ENCODE data around the gene SARDH.
A peak's percentile ranks its signal among the peaks of the same experiment; 100 is the strongest.

The SARDH gene

DNA sequence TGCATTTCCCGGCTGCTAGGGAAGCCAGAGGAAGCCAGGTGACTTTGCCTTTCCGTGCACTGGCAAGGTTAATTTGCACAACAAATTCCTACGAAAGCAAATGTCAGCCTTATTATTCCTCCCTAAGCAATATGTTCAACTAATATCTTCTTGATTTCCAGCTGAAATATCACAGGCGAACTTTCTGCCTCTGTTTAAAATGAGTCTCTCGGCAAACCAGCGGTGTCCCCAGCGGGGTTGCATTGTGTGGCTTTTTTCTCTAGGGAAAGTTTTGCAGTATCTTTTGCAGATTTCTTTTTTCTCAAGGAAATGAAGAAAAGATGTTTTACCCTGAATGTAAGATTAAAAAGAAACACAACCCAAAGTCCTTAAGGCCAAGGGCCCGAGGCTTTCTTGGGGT lies 100.1 kb downstream of the SARDH start:
- H3K4me1 ChIP-seq (ENCODE audit: control insufficient read depth, insufficient read depth, low read length, poor library complexity, severe bottlenecking): peaks cover 20% of the 10 kb centered on the region
- 70 to 72% methylated on average over 6 to 8 of the region's 8 CpGs for WGBS, 2 experiments (ENCODE audit: insufficient coverage in 2 of 2)
- H3K4me3 ChIP-seq (ENCODE audit: extremely low read depth, insufficient read depth, low read length, poor library complexity, severe bottlenecking): no peak overlapping the region
- H3K27ac ChIP-seq (ENCODE audit: low read depth, low read length, severe bottlenecking): no peak overlapping the region
- no peaks in the 10 kb centered on the region for H3K9me3 ChIP-seq (ENCODE audit: control insufficient read depth, low read length)
- H3K36me3 ChIP-seq (ENCODE audit: control insufficient read depth, insufficient read depth, low read length): no peaks in the 10 kb centered on the region

- Histone ChIP-seq H3K9me3 (ENCODE audit: control insufficient read depth, low read length) (no peaks in the 10 kb centered on the region), H3K36me3 (ENCODE audit: control insufficient read depth, insufficient read depth, low read length) (no peaks in the 10 kb centered on the region)
- 80 to 83% methylated on average over 9 to 11 of the region's 12 CpGs for WGBS, 2 experiments (ENCODE audit: insufficient coverage in 2 of 2)
Observed at GRCh38 chr9:133637451-133638055, 100.6 kb downstream of the SARDH start.

DNA sequence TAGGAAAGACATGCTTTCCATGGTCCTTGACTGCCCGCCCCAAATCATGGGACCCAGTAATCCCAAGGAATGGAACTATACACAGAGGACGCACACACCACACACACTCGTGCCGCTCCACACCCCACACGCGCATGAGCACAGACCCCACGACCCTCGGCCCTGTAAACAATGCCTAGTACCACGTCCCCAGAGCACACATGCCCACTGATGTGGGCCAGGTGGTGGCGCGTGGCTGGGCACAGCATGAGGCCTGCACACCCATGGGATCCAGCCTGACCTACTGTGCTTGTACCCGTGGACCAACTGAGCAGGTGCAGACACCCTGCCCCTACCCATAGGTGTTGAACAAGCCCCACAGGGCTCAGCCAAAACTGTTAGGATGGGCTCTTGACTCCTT lies 101.2 kb downstream of the SARDH start:
- peaks cover 29% of the 10 kb centered on the region for H3K4me1 ChIP-seq (ENCODE audit: control insufficient read depth, insufficient read depth, low read length, poor library complexity, severe bottlenecking)
- WGBS, 2 experiments (ENCODE audit: insufficient coverage in 2 of 2): 95 to 96% methylated on average over 11 of the region's 12 CpGs
- H3K36me3 ChIP-seq (ENCODE audit: control insufficient read depth, insufficient read depth, low read length): no peaks in the 10 kb centered on the region
- no peaks in the 10 kb centered on the region for H3K9me3 ChIP-seq (ENCODE audit: control insufficient read depth, low read length)
- no peak overlapping the region for H3K27ac ChIP-seq (ENCODE audit: low read depth, low read length, severe bottlenecking)
- H3K4me3 ChIP-seq (ENCODE audit: extremely low read depth, insufficient read depth, low read length, poor library complexity, severe bottlenecking): no peak overlapping the region

More at GRCh38 chr9:133637451-133638055, 100.6 kb downstream of the SARDH start:
- Histone ChIP-seq H3K4me3 (ENCODE audit: extremely low read depth, insufficient read depth, low read length, poor library complexity, severe bottlenecking) (no peak overlapping the region), H3K4me1 (ENCODE audit: control insufficient read depth, insufficient read depth, low read length, poor library complexity, severe bottlenecking) (peaks cover 23% of the 10 kb centered on the region), H3K27ac (ENCODE audit: low read depth, low read length, severe bottlenecking) (no peak overlapping the region)

DNA sequence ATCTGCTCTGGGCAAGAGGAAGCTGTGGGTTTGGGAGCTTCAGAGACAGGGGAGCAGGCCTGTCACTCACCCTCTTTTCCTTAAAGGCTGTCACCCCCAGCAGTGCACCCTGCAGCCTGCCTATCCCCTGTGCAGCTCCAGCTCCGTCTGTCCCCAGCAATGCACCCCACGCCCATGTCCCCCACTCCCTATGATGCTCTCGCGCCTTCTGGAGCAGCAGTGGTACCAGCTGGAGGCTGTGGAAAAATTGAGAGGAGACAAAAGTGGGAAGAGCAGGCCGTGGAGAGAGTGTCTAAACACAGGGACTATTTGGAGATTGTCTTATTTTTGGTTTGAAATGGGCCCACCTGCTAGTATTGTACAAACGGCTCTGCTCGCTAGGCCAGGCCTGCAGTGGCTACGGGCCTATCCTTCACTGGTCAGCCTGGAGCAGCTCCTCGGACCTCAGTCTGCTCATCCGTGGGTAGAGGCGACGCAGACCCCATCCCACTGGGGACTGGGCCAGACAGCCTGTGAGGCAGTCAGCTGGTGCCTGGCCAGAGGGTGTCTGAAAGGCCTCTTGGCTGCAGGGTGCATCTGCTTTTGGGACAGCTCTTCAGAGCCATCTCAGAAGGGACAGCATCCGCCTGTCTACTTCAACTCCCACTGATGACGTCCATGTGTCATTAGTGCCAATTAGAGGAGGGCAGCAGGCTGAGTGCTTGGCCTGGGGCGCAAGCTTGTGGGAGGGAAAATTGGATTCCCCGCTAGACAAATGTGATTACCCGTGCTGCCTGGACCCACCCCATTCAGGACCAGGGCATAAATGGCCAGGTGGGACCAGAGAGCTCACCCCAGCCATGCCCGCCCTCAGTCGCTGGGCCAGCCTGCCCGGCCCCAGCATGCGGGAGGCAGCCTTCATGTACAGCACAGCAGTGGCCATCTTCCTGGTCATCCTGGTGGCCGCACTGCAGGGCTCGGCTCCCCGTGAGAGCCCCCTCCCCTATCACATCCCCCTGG lies 102.3 kb downstream of the SARDH start, which contains the start of gene DBH:
Gene DBH, plus strand, starts transcription at position 831 of the 999 bp plus-strand sequence. Its CDS starts 9 bp downstream, at position 840.
- Histone ChIP-seq H3K4me1 (ENCODE audit: control insufficient read depth, insufficient read depth, low read length, poor library complexity, severe bottlenecking) (peaks cover 29% of the 10 kb centered on the region), H3K4me3 (ENCODE audit: extremely low read depth, insufficient read depth, low read length, poor library complexity, severe bottlenecking) (no peak within 1 kb of the TSS), H3K9me3 (ENCODE audit: control insufficient read depth, low read length) (no peaks in the 10 kb centered on the region), H3K36me3 (ENCODE audit: control insufficient read depth, insufficient read depth, low read length) (no peaks in the 10 kb centered on the region), H3K27ac (ENCODE audit: low read depth, low read length, severe bottlenecking) (no peak within 1 kb of the TSS)
- 89 to 93% methylated on average over 17 to 22 of the region's 24 CpGs for WGBS, 2 experiments (ENCODE audit: insufficient coverage in 2 of 2)

- WGBS, 2 experiments (ENCODE audit: insufficient coverage in 2 of 2): 77 to 92% methylated on average over 6 of the region's 6 CpGs
- no peak overlapping the region for H3K27ac ChIP-seq (ENCODE audit: low read depth, low read length, severe bottlenecking)
Observed at GRCh38 chr9:133635098-133635497, 103.1 kb downstream of the SARDH start.

DNA sequence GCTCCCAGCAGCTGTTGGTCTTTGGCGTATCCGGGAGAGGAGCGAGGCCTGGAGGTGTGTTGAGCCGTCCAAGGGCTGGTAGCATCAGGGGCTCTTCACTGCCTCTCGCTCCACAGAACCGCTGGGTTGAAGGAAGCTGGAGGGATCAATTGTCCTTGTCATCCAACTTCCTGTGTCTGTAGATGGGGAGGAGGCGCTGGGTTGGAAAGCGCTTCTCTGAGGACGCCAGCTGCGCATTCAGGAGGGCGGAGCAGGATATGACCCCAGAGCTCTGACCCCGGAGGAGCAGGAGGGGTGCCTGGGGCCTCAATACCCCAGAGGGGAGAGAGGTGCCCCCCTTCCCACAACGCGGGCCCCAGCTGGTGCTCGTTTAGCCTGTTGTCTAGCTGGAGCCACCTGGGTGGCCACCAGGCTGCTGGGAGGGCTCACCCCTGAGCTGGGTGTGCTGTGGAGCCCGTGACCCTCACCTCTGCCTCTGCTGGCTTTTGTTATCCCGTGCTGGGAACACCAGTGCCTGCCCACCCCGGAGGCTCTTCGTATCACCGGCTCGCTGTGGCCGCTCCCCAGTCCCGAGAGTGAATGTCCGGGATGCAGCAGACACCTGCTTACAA lies 104.0 kb downstream of the SARDH start:
- Histone ChIP-seq H3K36me3 (ENCODE audit: control insufficient read depth, insufficient read depth, low read length) (no peaks in the 10 kb centered on the region), H3K4me1 (ENCODE audit: control insufficient read depth, insufficient read depth, low read length, poor library complexity, severe bottlenecking) (peaks cover 29% of the 10 kb centered on the region), H3K9me3 (ENCODE audit: control insufficient read depth, low read length) (no peaks in the 10 kb centered on the region), H3K27ac (ENCODE audit: low read depth, low read length, severe bottlenecking) (no peak overlapping the region), H3K4me3 (ENCODE audit: extremely low read depth, insufficient read depth, low read length, poor library complexity, severe bottlenecking) (no peak overlapping the region)
- WGBS, 2 experiments (ENCODE audit: insufficient coverage in 2 of 2): 76 to 79% methylated on average over 19 to 23 of the region's 24 CpGs

More at GRCh38 chr9:133635098-133635497, 103.1 kb downstream of the SARDH start:
- no peak overlapping the region for H3K4me3 ChIP-seq (ENCODE audit: extremely low read depth, insufficient read depth, low read length, poor library complexity, severe bottlenecking)
- peaks cover 29% of the 10 kb centered on the region for H3K4me1 ChIP-seq (ENCODE audit: control insufficient read depth, insufficient read depth, low read length, poor library complexity, severe bottlenecking)
- H3K9me3 ChIP-seq (ENCODE audit: control insufficient read depth, low read length): no peaks in the 10 kb centered on the region
- H3K36me3 ChIP-seq (ENCODE audit: control insufficient read depth, insufficient read depth, low read length): no peaks in the 10 kb centered on the region

- H3K9me3 ChIP-seq (ENCODE audit: control insufficient read depth, low read length): no peaks in the 10 kb centered on the region
- no peaks in the 10 kb centered on the region for H3K36me3 ChIP-seq (ENCODE audit: control insufficient read depth, insufficient read depth, low read length)
- WGBS, 2 experiments (ENCODE audit: insufficient coverage in 2 of 2): 89 to 96% methylated on average over 4 to 8 of the region's 8 CpGs
- peaks cover 29% of the 10 kb centered on the region for H3K4me1 ChIP-seq (ENCODE audit: control insufficient read depth, insufficient read depth, low read length, poor library complexity, severe bottlenecking)
- H3K4me3 ChIP-seq (ENCODE audit: extremely low read depth, insufficient read depth, low read length, poor library complexity, severe bottlenecking): no peak overlapping the region
- H3K27ac ChIP-seq (ENCODE audit: low read depth, low read length, severe bottlenecking): peak overlapping the region; percentile 23
Observed at GRCh38 chr9:133633681-133634080, 104.5 kb downstream of the SARDH start.

GRCh38 chr9:133632806-133633680 lies 105.1 kb downstream of the SARDH start:
- Histone ChIP-seq H3K9me3 (ENCODE audit: control insufficient read depth, low read length) (no peaks in the 10 kb centered on the region), H3K4me3 (ENCODE audit: extremely low read depth, insufficient read depth, low read length, poor library complexity, severe bottlenecking) (no peak overlapping the region), H3K27ac (ENCODE audit: low read depth, low read length, severe bottlenecking) (no peak overlapping the region), H3K4me1 (ENCODE audit: control insufficient read depth, insufficient read depth, low read length, poor library complexity, severe bottlenecking) (peaks cover 29% of the 10 kb centered on the region), H3K36me3 (ENCODE audit: control insufficient read depth, insufficient read depth, low read length) (no peaks in the 10 kb centered on the region)
- 84 to 88% methylated on average over 20 to 21 of the region's 27 CpGs for WGBS, 2 experiments (ENCODE audit: insufficient coverage in 2 of 2)

GRCh38 chr9:133631111-133631510 lies 107.0 kb downstream of the SARDH start:
- WGBS, 2 experiments (ENCODE audit: insufficient coverage in 2 of 2): 93 to 94% methylated on average over 11 to 12 of the region's 12 CpGs
- Histone ChIP-seq H3K36me3 (ENCODE audit: control insufficient read depth, insufficient read depth, low read length) (no peaks in the 10 kb centered on the region), H3K4me3 (ENCODE audit: extremely low read depth, insufficient read depth, low read length, poor library complexity, severe bottlenecking) (no peak overlapping the region)

More at GRCh38 chr9:133631111-133631510, 107.0 kb downstream of the SARDH start:
- Histone ChIP-seq H3K27ac (ENCODE audit: low read depth, low read length, severe bottlenecking) (no peak overlapping the region), H3K9me3 (ENCODE audit: control insufficient read depth, low read length) (peaks cover 8% of the 10 kb centered on the region), H3K4me1 (ENCODE audit: control insufficient read depth, insufficient read depth, low read length, poor library complexity, severe bottlenecking) (peaks cover 29% of the 10 kb centered on the region)
